HL-60 (cell line): ENCODE results near the gene RASGRP2.

Experiments
- DNase-seq, 2 experiments: peaks; one replicate each; pipeline ENCODE4 v3.0.0-alpha.2; 2010 to 2020; ENCODE audit warnings: low read depth in 1 of 2, low spot score in 1 of 2
- H3K27ac ChIP-seq: fragments of 250-450 bp; sonication (Bioruptor Pico); replicated peaks from 2 replicates; pipeline ENCODE4 v1.5.1; 2020; ENCODE audit warnings: mild to moderate bottlenecking, moderate library complexity
- H3K27me3 ChIP-seq: fragments of 250-450 bp; sonication (Bioruptor Pico); 2 replicates; pipeline ENCODE4 v1.5.1; 2021; ENCODE audit warnings: mild to moderate bottlenecking, moderate library complexity; ENCODE audit not compliant: insufficient read depth, poor library complexity, severe bottlenecking
- H3K4me3 ChIP-seq: replicated peaks from 2 replicates; pipeline ENCODE4 v1.5.1; 2011; ENCODE audit warnings: mild to moderate bottlenecking, control low read depth, low read length; ENCODE audit not compliant: insufficient read depth
- CTCF ChIP-seq: IDR thresholded peaks from one replicate; pipeline ENCODE4 v1.5.1; 2011; ENCODE audit warnings: low read length, control low read depth, inconsistent platforms; ENCODE audit not compliant: insufficient read depth
- GABPA ChIP-seq: IDR thresholded peaks from 2 replicates; pipeline ENCODE4 v1.6.1; 2012; ENCODE audit warnings: low read depth
- POLR2AphosphoS5 ChIP-seq: IDR thresholded peaks from 2 replicates; pipeline ENCODE4 v1.6.1; 2012; ENCODE audit warnings: low read depth
- REST ChIP-seq: IDR thresholded peaks from 2 replicates; pipeline ENCODE4 v1.6.1; 2012; ENCODE audit warnings: low read depth; ENCODE audit not compliant: insufficient replicate concordance
- SPI1 ChIP-seq: IDR thresholded peaks from 2 replicates; pipeline ENCODE4 v1.6.1; 2012; ENCODE audit warnings: low read depth, mild to moderate bottlenecking, borderline replicate concordance

The RASGRP2 gene

GRCh38 chr11:64764753-64765152 lies 20.8 kb upstream of the RASGRP2 start:
- TF ChIP-seq CTCF (no peak), GABPA (no peak)
- H3K27ac ChIP-seq, result peak overlapping the region; percentile 38; the same call in 1 of the 2 replicates
- H3K4me3 ChIP-seq, result no peak overlapping the region
- no peaks in the 10 kb centered on the region for H3K27me3 ChIP-seq
- DNase-seq, result no peak

GRCh38 chr11:64764040-64764611 lies 20.2 kb upstream of the RASGRP2 start:
- Histone ChIP-seq H3K4me3 (no peak overlapping the region), H3K27me3 (no peaks in the 10 kb centered on the region), H3K27ac (peak overlapping the region; percentile 38)
- DNase-seq, result peak in 1 of 2 experiments; percentile 58
- TF ChIP-seq REST (no peak), POLR2AphosphoS5 (no peak), GABPA (no peak), SPI1 (no peak), CTCF (no peak)

- Histone ChIP-seq H3K27ac (peak overlapping the region; percentile 38), H3K27me3 (no peaks in the 10 kb centered on the region), H3K4me3 (no peak overlapping the region)
- DNase-seq, result no peak
- TF ChIP-seq SPI1 (no peak), POLR2AphosphoS5 (no peak), GABPA (no peak)
Measured at GRCh38 chr11:64763526-64764039, 19.6 kb upstream of the RASGRP2 start.

GRCh38 chr11:64762674-64763525 lies 19.0 kb upstream of the RASGRP2 start:
- peak in 1 of 2 experiments; percentile 39 for DNase-seq
- peak; percentile 62; the same call in 1 of the 2 replicates for TF ChIP-seq POLR2AphosphoS5
- no peak for TF ChIP-seq GABPA
- TF ChIP-seq SPI1, result peak; percentile 68
- Histone ChIP-seq H3K27ac (peak overlapping the region; percentile 38), H3K27me3 (no peaks in the 10 kb centered on the region), H3K4me3 (no peak overlapping the region)

GRCh38 chr11:64762277-64762673 lies 18.3 kb upstream of the RASGRP2 start:
- H3K4me3 ChIP-seq, result no peak overlapping the region
- no peaks in the 10 kb centered on the region for H3K27me3 ChIP-seq
- no peak for DNase-seq
- peak overlapping the region; percentile 32 for H3K27ac ChIP-seq
- 0 out of 2 replicates have a peak, but pooled peaks have one; percentile 68 for TF ChIP-seq POLR2AphosphoS5
- no peak for TF ChIP-seq SPI1
